ENCODE measurements around the gene ZNF560.
A peak's percentile ranks its signal among the peaks of the same experiment; 100 is the strongest.

ZNF560 gene

GRCh38 chr19:9435279-9436268 is 62.8 kb downstream of the ZNF560 start, which contains the start of gene ZNF266:
Gene ZNF266 (minus strand): TSS chr19:9435573. CDS start chr19:9420089, 15,484 bp downstream.
- FAIRE-seq (no peak), DNase-seq (ENCODE audit: insufficient read length, low spot score) (peak; percentile 93)
- TF ChIP-seq, protein P1, sequence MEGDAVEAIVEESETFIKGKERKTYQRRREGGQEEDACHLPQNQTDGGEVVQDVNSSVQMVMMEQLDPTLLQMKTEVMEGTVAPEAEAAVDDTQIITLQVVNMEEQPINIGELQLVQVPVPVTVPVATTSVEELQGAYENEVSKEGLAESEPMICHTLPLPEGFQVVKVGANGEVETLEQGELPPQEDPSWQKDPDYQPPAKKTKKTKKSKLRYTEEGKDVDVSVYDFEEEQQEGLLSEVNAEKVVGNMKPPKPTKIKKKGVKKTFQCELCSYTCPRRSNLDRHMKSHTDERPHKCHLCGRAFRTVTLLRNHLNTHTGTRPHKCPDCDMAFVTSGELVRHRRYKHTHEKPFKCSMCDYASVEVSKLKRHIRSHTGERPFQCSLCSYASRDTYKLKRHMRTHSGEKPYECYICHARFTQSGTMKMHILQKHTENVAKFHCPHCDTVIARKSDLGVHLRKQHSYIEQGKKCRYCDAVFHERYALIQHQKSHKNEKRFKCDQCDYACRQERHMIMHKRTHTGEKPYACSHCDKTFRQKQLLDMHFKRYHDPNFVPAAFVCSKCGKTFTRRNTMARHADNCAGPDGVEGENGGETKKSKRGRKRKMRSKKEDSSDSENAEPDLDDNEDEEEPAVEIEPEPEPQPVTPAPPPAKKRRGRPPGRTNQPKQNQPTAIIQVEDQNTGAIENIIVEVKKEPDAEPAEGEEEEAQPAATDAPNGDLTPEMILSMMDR (IDR thresholded peaks at IDR 0.05; ENCODE audit: insufficient read depth, missing control alignments): no peak

GRCh38 chr19:9431475-9431874 is 66.9 kb downstream of the ZNF560 start:
- TF ChIP-seq, protein P1 (IDR thresholded peaks at IDR 0.05; ENCODE audit: insufficient read depth, missing control alignments): peak; percentile 75
- DNase-seq (ENCODE audit: insufficient read length, low spot score) (peak; percentile 44), FAIRE-seq (no peak)

DNA sequence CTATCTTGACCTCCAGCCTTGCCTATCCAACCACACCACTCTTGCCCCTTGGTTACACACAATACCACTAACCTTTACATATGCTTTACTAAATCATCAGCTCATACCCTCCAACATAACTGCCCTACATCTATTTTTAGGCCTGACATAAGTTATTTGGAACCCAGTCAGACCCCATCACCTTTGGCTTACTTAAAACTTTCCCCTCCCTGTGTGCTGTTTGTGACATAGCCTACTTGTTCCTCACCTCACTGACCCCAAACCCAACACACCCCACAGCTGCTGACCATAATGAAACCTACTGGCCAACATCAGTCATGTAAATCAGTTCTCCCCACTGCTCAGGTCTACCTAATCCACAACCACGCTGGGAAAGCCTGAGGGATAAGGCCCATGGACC is 68.0 kb downstream of the ZNF560 start:
- TF ChIP-seq, protein P1 (IDR thresholded peaks at IDR 0.05; ENCODE audit: insufficient read depth, missing control alignments): no peak
- FAIRE-seq (no peak), DNase-seq (ENCODE audit: insufficient read length, low spot score) (no peak)

DNA sequence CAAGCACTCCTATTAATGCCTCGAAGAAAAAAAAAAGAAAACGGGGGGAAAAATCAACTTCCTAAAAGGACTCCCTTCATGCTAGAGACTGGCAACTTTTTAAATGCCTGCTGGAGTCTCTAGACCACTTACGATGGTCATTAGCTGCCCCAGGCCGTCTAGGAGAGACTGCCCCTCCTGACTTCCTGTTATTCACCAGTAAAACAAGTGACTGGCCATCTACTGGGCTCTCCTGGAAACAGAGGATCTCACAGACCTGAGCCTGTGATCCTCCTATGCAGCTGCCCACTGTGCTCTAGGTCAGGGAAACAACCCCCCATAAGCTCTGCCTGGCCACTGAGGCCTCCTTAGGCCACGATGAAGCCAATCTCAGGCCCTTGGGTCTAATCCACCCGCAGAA is 70.5 kb downstream of the ZNF560 start:
- FAIRE-seq (no peak), DNase-seq (ENCODE audit: insufficient read length, low spot score) (no peak)
- TF ChIP-seq, protein P1 (IDR thresholded peaks at IDR 0.05; ENCODE audit: insufficient read depth, missing control alignments): no peak
